GM12875 (cell line): ENCODE measurements around the gene SOX2.

Experiments
- H3K4me3 ChIP-seq: one replicate; pipeline ENCODE4 v1.5.1; 2011; ENCODE audit warnings: low read depth, low read length, control low read depth
- TF ChIP-seq, protein P1 (sequence below): IDR thresholded peaks from 2 replicates; pipeline ENCODE4 v1.5.1; 2011; ENCODE audit warnings: low read depth, mild to moderate bottlenecking, control low read depth, inconsistent platforms, low read length, moderate library complexity, borderline replicate concordance; ENCODE audit not compliant: insufficient read depth

SOX2 gene

DNA sequence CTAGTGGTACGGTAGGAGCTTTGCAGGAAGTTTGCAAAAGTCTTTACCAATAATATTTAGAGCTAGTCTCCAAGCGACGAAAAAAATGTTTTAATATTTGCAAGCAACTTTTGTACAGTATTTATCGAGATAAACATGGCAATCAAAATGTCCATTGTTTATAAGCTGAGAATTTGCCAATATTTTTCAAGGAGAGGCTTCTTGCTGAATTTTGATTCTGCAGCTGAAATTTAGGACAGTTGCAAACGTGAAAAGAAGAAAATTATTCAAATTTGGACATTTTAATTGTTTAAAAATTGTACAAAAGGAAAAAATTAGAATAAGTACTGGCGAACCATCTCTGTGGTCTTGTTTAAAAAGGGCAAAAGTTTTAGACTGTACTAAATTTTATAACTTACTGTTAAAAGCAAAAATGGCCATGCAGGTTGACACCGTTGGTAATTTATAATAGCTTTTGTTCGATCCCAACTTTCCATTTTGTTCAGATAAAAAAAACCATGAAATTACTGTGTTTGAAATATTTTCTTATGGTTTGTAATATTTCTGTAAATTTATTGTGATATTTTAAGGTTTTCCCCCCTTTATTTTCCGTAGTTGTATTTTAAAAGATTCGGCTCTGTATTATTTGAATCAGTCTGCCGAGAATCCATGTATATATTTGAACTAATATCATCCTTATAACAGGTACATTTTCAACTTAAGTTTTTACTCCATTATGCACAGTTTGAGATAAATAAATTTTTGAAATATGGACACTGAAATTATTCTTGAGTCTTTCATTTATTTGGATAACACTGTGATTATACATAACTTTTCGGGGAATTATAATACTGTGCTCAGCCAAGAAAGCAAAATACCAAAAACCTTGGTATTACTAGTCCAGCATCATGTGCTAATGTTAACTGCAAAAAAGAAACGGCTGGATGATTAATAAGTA lies 2.2 kb downstream of the SOX2 start:
- TF ChIP-seq, protein P1, sequence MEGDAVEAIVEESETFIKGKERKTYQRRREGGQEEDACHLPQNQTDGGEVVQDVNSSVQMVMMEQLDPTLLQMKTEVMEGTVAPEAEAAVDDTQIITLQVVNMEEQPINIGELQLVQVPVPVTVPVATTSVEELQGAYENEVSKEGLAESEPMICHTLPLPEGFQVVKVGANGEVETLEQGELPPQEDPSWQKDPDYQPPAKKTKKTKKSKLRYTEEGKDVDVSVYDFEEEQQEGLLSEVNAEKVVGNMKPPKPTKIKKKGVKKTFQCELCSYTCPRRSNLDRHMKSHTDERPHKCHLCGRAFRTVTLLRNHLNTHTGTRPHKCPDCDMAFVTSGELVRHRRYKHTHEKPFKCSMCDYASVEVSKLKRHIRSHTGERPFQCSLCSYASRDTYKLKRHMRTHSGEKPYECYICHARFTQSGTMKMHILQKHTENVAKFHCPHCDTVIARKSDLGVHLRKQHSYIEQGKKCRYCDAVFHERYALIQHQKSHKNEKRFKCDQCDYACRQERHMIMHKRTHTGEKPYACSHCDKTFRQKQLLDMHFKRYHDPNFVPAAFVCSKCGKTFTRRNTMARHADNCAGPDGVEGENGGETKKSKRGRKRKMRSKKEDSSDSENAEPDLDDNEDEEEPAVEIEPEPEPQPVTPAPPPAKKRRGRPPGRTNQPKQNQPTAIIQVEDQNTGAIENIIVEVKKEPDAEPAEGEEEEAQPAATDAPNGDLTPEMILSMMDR = no peak
- no peak overlapping the region for H3K4me3 ChIP-seq

DNA sequence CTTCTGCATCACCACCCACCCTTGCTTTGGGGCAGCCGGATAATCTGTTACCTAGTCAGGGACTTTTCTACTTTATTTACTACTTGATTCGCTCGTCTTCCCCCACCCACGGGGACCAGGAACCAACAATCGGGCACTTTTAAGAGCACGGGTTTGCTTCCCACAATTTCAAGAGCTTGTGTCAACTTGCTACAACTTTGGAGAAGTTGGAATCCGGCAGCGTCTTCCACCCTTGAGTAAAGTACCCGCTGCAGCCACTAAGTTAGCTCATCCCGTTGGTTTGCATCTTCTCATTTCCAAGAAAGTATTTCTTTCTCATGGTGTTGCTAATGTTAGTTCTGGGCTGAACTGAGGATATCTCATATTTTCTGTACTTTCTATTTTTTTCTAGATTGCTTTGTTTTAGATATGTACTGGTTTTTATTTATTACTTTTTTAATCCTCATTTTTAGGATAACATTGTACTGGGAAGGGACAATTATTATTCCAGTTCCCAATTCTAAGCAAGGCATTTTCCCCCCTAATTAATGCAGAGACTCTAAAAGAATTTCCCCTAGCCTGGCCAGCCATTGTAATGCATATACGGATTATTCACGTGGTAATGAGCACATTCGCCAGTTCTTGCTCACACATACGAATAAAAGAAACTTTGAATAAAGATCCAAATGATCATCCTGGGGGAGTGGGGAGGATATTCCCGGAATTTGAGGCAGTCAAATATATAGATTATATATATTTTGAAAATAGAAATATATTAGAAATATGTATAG lies 4.0 kb downstream of the SOX2 start:
- H3K4me3 ChIP-seq = no peak overlapping the region

DNA sequence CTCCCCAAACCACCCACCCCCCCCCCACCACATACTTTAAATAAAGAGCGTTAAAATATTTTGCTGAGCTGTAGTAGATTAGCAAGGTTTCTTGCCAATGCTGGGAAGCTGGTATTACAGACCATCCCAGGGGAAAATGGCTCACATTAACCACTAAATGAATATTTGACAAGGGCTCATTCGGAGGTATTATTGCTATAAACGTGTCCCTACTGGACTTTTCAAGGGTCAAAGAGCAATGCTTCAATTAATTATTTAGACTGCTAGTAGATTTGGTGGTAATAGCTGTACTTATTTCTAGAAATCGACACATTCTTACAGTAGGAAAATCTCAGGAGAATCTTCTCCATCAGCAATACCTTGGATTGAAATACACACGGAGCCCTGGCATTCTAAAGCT lies 5.2 kb downstream of the SOX2 start:
- no peak overlapping the region for H3K4me3 ChIP-seq

More for the DNA sequence above, 4.0 kb downstream of the SOX2 start:
- TF ChIP-seq, protein P1 = no peak

DNA sequence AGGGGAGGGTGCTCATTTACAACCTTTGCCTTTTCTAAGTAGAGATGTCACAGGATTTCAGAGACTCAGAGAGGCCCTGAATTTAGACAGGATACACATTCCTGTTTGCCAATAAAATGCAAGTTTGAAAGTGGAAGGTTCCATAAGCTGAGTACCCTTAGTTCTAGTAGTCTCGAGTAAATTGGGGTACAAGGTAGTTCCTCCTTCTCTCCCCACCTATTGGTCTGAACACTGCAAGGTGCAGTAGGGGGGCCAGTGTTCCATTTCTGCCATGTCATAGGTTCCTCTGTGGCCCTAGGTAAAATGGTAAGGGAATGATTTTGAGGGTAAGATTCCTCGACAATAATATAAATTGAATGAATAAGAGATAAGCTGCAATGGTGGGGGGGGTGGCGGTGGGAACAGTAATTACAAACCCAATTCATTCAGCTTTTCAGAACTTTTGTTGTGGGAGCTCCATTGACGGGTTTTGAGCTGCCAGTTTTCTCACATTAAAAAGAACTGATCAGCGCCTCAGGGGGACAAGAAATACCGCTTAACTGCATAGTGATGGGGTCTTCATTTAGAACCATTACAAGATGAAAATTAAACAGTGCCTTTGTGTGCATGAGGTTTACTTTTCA lies 5.9 kb downstream of the SOX2 start:
- H3K4me3 ChIP-seq = no peak overlapping the region
- TF ChIP-seq, protein P1 = no peak

More for the DNA sequence above, 5.2 kb downstream of the SOX2 start:
- TF ChIP-seq, protein P1 = no peak

DNA sequence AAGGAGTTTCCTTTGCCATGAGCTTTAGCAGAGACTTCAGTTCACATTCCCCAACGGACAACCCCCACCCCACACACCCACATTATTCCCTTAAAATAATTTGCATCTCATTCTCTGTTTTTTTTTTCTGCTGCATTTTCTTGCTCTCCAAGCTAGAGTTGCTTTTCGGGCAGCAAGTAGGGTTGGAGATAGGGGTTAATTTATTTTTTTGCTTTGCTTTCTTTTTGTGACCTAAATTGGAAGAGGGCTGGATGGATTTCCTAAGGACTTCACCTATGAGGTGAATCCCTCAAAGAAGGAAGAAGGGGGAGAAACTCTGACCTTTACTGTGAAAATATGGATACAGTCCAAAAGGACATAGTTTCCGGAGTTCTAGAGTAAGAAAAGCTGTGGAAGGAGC lies 6.6 kb downstream of the SOX2 start:
- no peak overlapping the region for H3K4me3 ChIP-seq
- TF ChIP-seq, protein P1 = no peak

DNA sequence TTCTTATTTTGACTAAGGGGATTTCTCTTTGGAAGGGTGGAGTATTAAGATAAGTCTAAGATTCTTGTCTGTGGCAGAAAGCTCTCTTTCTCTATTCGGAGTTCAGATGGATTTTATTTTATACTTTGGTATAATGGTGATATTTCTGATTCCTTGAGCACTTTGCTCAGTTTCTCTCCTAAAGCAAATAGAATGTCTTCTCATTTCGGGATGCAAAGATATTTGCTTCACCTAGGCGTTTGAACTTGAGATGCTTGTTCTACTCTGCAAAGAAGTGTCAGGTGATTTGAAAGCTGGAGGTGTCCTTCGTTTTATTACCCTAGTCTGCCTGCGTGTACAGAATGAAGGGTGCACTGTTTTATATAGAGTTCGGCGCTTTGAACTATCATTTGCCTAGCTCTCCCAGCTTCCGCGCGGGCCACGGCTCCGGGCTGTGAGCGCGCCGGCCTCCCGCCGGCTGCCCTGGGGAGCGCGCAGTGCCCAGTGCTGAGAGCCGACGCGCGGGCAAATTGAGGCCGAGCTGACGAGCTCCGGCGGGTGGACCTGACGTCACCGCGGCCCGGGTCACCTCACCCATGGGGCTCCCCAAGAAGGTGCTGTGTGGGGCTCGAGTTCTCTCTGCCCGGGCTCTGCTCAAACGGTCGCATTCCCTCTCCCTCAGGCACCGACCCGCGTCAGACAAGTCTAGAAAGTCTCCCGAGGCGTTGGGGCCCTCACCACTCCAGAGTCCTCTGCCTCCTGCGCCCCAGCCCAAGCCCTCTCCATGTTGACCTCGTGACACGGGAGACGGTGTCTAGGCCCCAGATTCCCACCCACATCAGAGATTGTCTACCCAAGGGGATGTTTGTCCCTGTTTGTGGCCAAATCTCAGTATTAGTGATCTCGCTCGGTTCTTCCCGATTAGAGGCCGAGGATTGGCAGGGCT lies 7.5 kb downstream of the SOX2 start:
- TF ChIP-seq, protein P1 = no peak
- no peak overlapping the region for H3K4me3 ChIP-seq
